Progenitor cell of endocrine pancreas (in vitro differentiated cells): ENCODE results near the gene MOCS3. TPM values are rescaled to one million over a fixed set of nuclear protein-coding genes. Genes with fewer than 3 reads are reported as not detected.

ENCODE experiments used
- DNase-seq: peaks from one replicate; pipeline ENCODE4 v3.0.0; 2021; ENCODE audit warnings: low spot score; ENCODE audit not compliant: unreplicated experiment
- H3K27ac Mint-ChIP-seq: 2 replicates; pipeline ENCODE4 v1.8.0; 2021; ENCODE audit warnings: mild to moderate bottlenecking, moderate library complexity, mixed read lengths
- H3K27me3 Mint-ChIP-seq: 2 replicates; pipeline ENCODE4 v1.8.0; 2021; ENCODE audit warnings: mixed read lengths
- H3K36me3 Mint-ChIP-seq: 2 replicates; pipeline ENCODE4 v1.8.0; 2022; ENCODE audit warnings: mixed read lengths; ENCODE audit not compliant: insufficient read depth
- H3K4me1 Mint-ChIP-seq: 2 replicates; pipeline ENCODE4 v1.8.0; 2021; ENCODE audit warnings: low read depth, mixed read lengths
- H3K4me3 Mint-ChIP-seq: 2 replicates; pipeline ENCODE4 v1.8.0; 2021; ENCODE audit warnings: low read depth, mild to moderate bottlenecking, moderate library complexity, mixed read lengths
- H3K9me3 Mint-ChIP-seq: 2 replicates; pipeline ENCODE4 v1.8.0; 2021; ENCODE audit warnings: low read depth, mixed read lengths
- total RNA-seq: library from RNA; stranded (reverse); gene quantifications from 2 replicates; pipeline ENCODE4 v1.2.1, GENCODE V29; 2021
- TF ChIP-seq, protein P1 (sequence below): fragments of 200-600 bp; sonication (generic); IDR thresholded peaks from one replicate; pipeline ENCODE4 v1.5.0; 2021; ENCODE audit warnings: antibody characterized with exemption, mild to moderate bottlenecking; ENCODE audit not compliant: unreplicated experiment

The MOCS3 gene
- total RNA-seq, 1 donor from 2014 or later = 5.8 TPM

DNA sequence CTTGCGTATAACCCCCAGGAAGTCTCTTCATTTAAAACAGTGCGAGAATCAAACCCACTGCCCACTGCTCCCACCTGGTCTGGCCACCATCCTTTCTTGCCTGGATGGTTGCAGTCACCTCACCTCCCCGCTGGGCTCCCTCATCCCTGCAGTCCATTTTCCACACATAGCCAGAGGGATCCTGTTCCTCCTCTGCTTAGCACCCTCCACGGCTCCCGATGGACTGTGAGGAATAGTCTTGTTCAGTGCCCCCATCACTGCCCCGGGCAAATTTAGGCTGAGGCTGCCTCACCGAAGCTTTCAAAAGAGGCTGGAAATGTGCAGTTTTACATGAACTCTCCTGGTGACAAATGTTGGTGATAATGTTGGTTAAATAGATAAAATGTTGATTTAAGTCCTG, 46.6 kb downstream of the MOCS3 start:
- DNase-seq = no peak
- no peak overlapping the region for H3K27ac Mint-ChIP-seq
- no peak overlapping the region for H3K4me3 Mint-ChIP-seq
- H3K4me1 Mint-ChIP-seq = no peaks in the 10 kb centered on the region
- H3K27me3 Mint-ChIP-seq = peaks cover 5% of the 10 kb centered on the region
- H3K9me3 Mint-ChIP-seq = no peaks in the 10 kb centered on the region
- peaks cover 5% of the 10 kb centered on the region for H3K36me3 Mint-ChIP-seq
- TF ChIP-seq, protein P1, sequence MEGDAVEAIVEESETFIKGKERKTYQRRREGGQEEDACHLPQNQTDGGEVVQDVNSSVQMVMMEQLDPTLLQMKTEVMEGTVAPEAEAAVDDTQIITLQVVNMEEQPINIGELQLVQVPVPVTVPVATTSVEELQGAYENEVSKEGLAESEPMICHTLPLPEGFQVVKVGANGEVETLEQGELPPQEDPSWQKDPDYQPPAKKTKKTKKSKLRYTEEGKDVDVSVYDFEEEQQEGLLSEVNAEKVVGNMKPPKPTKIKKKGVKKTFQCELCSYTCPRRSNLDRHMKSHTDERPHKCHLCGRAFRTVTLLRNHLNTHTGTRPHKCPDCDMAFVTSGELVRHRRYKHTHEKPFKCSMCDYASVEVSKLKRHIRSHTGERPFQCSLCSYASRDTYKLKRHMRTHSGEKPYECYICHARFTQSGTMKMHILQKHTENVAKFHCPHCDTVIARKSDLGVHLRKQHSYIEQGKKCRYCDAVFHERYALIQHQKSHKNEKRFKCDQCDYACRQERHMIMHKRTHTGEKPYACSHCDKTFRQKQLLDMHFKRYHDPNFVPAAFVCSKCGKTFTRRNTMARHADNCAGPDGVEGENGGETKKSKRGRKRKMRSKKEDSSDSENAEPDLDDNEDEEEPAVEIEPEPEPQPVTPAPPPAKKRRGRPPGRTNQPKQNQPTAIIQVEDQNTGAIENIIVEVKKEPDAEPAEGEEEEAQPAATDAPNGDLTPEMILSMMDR = no peak

DNA sequence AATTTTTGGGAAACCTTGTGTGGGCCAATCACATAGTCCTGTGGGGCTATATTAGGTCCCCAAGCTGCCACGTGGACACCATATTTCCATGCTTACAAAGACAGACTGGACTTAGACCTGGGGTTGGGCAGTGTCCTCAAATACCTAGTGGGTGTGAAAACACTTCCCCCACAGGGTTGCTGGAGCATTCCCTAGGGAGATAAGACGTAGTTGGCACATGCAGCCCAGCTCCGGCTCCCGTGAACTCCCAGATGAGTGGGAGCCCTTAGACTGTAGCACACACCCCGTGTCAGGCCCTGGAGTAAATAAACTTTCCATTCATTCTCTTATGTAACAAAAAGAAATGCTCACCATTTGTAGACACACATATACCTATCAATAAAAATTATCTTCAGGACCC, 50.1 kb downstream of the MOCS3 start:
- TF ChIP-seq, protein P1 = no peak
- Mint-ChIP-seq H3K4me1 (no peaks in the 10 kb centered on the region), H3K36me3 (peaks cover 5% of the 10 kb centered on the region), H3K27ac (no peak overlapping the region), H3K9me3 (no peaks in the 10 kb centered on the region), H3K4me3 (no peak overlapping the region), H3K27me3 (no peaks in the 10 kb centered on the region)
- DNase-seq = no peak

DNA sequence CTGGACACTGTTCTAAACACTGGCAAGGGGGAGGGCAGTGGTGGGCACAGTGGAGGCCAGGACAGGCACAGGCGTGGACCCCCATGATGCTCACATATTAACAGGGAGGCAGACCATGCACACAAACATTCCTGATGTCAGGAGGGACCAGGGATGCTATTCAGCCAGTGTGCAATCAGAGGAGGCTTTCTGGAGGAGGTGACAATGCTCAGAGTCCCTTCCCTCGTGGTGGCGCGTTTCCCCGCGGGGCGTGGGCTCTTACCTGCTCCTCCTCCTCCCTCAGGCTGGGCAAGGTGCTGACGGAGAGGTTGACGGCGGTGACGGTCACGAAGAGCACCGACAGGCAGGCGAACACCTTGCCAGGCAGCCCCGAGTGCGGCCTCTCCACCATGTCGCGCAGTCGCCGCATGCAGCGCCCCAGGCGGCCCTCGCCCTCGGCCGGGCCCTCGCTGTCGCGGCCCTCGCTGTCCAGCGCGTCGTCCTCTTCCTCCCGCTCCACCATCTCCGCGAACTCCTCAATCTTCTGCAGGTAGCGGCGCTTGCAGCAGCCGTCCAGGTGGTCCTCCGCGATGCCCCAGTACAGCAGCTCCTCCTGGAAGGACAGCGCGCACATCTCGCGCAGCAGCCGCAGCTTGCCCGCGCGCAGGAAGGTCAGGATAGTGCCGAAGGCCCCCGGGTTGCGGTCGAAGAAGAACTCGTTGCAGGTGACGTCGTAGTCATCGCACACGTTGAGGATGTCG, 50.9 kb downstream of the MOCS3 start:
- no peak overlapping the region for H3K27ac Mint-ChIP-seq
- TF ChIP-seq, protein P1 = no peak
- H3K27me3 Mint-ChIP-seq = no peaks in the 10 kb centered on the region
- no peaks in the 10 kb centered on the region for H3K9me3 Mint-ChIP-seq
- no peak overlapping the region for H3K4me3 Mint-ChIP-seq
- DNase-seq = no peak
- peaks cover 5% of the 10 kb centered on the region for H3K4me1 Mint-ChIP-seq
- peaks cover 5% of the 10 kb centered on the region for H3K36me3 Mint-ChIP-seq

DNA sequence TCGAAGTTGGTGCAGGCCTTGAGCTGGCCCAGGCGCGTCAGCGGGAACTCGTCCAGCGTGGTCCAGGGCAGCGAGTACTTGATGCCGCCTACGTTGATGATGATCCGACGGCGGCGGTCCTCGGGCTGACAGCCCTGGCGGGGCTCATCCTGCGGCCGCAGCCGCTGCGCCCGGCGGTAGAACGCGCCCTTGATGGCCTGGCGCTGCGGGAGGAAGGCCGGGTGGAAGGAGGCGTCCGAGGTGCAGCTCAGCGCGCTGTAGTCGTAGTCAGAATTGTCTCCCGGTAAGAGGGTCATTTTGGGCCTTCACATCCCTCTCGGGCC, 51.4 kb downstream of the MOCS3 start:
- Mint-ChIP-seq H3K27ac (no peak overlapping the region), H3K36me3 (peaks cover 5% of the 10 kb centered on the region), H3K4me3 (no peak overlapping the region), H3K27me3 (no peaks in the 10 kb centered on the region), H3K9me3 (no peaks in the 10 kb centered on the region), H3K4me1 (peaks cover 10% of the 10 kb centered on the region)
- DNase-seq = no peak
- TF ChIP-seq, protein P1 = no peak

DNA sequence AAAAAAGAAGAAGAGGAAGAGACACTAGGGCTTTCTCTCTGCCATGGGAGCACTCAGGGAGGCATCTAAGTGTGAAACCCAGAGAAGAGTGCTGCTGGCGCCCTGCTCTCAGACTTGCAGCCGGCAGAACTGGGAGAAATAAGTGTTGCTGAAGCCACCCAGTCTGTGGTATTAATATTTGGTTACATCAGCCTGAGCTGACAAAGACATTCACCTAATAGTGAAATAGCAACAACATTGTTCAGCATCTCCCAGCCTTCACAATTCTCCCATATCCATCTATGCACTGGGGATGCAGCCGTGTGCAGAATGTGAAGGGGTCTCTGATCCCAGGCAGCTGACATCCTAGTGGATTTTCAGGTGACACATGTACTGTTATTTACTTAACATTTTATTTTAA, 52.3 kb downstream of the MOCS3 start:
- Mint-ChIP-seq H3K27me3 (no peaks in the 10 kb centered on the region), H3K4me1 (peaks cover 12% of the 10 kb centered on the region), H3K9me3 (no peaks in the 10 kb centered on the region), H3K27ac (no peak overlapping the region), H3K36me3 (peaks cover 5% of the 10 kb centered on the region), H3K4me3 (no peak overlapping the region)
- TF ChIP-seq, protein P1 = no peak
- no peak for DNase-seq
